GM23248 (cell line): ENCODE results near the gene MDN1.

Source experiments
- EZH2 ChIP-seq: fragments of 200-600 bp; sonication (generic); IDR thresholded peaks from 2 replicates; pipeline ENCODE4 v1.6.1; 2018; ENCODE audit warnings: antibody characterized with exemption, mild to moderate bottlenecking; ENCODE audit not compliant: insufficient read depth, poor library complexity, severe bottlenecking
- EZH2phosphoT487 ChIP-seq: fragments of 200-600 bp; sonication (generic); IDR thresholded peaks from 2 replicates; pipeline ENCODE4 v1.6.1; 2018; ENCODE audit warnings: antibody characterized with exemption, moderate library complexity, mild to moderate bottlenecking, low read depth; ENCODE audit not compliant: insufficient read depth

GRCh38 chr6:89657445-89658158 lies 162.0 kb downstream of the MDN1 start:
- TF ChIP-seq EZH2 (no peak), EZH2phosphoT487 (no peak)
